Neural crest cell (in vitro differentiated cells): ENCODE measurements around the gene LCE2D. TPM values are rescaled to one million over a fixed set of nuclear protein-coding genes. Genes with fewer than 3 reads are reported as not detected.

Experiments
- DNase-seq: peaks from one replicate; pipeline ENCODE4 v3.0.0; 2021; ENCODE audit warnings: low read depth, mixed read lengths, low spot score
- H3K27ac Mint-ChIP-seq: one replicate; pipeline ENCODE4 v1.8.0; 2021; ENCODE audit warnings: mild to moderate bottlenecking, mixed read lengths; ENCODE audit not compliant: unreplicated experiment
- H3K27me3 Mint-ChIP-seq: 2 replicates; pipeline ENCODE4 v1.8.0; 2021; ENCODE audit warnings: low read depth, mild to moderate bottlenecking, mixed read lengths
- H3K36me3 Mint-ChIP-seq: 2 replicates; pipeline ENCODE4 v1.8.0; 2021; ENCODE audit warnings: low read depth, mild to moderate bottlenecking, mixed read lengths
- H3K4me1 Mint-ChIP-seq: 2 replicates; pipeline ENCODE4 v1.8.0; 2021; ENCODE audit warnings: mixed read lengths
- H3K4me3 Mint-ChIP-seq: one replicate; pipeline ENCODE4 v1.8.0; 2021; ENCODE audit warnings: mild to moderate bottlenecking, mixed read lengths
- H3K9me3 Mint-ChIP-seq: 2 replicates; pipeline ENCODE4 v1.8.0; 2021; ENCODE audit warnings: mixed read lengths
- total RNA-seq: library from RNA; stranded (reverse); gene quantifications from 2 replicates; pipeline ENCODE4 v1.2.1, GENCODE V29; 2021
- TF ChIP-seq, protein P1 (sequence below): fragments of 200-600 bp; sonication (generic); conservative IDR thresholded peaks from 2 replicates; pipeline ENCODE4 v1.5.0; 2021; ENCODE audit warnings: antibody characterized with exemption, mild to moderate bottlenecking

LCE2D gene
- total RNA-seq, 1 donor from 2014 or later = not detected

DNA sequence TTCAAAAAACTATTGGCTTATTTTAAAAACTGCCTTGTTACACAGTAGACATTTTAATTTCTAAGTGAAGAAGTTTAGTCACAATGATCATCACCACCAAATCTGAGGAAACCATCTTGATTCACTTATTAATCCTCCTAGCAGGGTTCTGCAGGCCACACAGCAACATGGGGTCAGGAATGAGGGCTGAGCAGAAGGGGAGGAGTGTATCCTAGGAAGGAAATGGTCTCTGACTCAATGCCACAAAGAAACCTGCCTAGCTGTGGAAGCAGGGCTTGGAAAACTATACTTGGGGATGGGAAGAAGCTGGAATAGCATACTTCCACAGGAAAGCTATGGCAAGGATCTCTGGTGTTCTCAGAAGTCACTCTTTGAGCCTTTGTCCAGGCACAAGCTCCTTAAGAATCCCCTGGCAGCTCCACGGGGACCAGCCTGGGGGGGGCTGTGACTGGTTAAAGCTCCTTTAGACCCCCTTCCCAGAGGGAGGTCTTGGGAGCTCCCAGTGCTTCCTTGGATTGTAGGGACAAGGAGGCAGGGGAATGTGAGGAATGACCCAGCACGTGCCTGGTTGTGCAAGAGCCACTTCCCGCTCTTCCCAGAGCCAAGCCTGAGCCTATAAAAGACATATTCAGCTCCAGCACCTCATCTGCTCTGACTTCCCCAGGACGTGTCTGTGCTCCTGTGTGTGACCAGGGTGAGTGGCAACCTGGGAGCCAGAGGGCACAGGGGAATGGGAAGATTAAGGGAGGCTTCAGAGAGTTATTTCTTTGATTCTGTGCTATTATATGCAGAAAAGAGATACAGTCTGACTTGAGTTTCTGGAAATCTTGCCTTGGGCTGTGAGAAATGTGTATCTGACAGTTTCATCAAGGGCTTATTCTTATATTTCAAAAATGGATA lies 34.8 kb downstream of the LCE2D start, which contains the start of gene LCE2A:
LCE2A (plus strand) TSS at position 645 of the 900 bp plus-strand sequence. CDS start 557 bp downstream, outside the sequence.
- TF ChIP-seq, protein P1, sequence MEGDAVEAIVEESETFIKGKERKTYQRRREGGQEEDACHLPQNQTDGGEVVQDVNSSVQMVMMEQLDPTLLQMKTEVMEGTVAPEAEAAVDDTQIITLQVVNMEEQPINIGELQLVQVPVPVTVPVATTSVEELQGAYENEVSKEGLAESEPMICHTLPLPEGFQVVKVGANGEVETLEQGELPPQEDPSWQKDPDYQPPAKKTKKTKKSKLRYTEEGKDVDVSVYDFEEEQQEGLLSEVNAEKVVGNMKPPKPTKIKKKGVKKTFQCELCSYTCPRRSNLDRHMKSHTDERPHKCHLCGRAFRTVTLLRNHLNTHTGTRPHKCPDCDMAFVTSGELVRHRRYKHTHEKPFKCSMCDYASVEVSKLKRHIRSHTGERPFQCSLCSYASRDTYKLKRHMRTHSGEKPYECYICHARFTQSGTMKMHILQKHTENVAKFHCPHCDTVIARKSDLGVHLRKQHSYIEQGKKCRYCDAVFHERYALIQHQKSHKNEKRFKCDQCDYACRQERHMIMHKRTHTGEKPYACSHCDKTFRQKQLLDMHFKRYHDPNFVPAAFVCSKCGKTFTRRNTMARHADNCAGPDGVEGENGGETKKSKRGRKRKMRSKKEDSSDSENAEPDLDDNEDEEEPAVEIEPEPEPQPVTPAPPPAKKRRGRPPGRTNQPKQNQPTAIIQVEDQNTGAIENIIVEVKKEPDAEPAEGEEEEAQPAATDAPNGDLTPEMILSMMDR = no peak
- Mint-ChIP-seq H3K4me3 (no peak within 1 kb of the TSS), H3K36me3 (peaks cover 10% of the 10 kb centered on the region), H3K27me3 (no peaks in the 10 kb centered on the region), H3K9me3 (peaks cover 25% of the 10 kb centered on the region), H3K27ac (no peak within 1 kb of the TSS), H3K4me1 (no peaks in the 10 kb centered on the region)
- DNase-seq = no peak

DNA sequence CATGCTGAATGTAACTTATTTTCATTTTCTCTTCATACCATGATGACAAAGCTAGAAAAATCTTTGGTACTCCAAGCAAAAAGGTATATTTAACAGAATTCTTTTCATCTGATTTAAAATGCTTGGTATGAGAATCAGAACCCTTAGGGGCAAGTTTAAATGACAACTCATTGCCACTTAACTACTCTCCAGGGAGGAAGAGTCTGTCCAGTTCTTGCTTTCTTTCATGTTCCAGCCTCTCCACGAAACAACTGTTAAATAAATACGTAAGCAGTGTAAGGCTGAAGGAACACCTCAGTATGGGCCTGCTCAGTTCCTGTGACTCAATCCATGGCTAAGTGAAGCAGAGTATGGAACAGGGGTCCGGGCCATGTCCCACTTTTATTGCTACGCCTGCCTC lies 36.6 kb downstream of the LCE2D start:
- H3K9me3 Mint-ChIP-seq = peaks cover 22% of the 10 kb centered on the region

DNA sequence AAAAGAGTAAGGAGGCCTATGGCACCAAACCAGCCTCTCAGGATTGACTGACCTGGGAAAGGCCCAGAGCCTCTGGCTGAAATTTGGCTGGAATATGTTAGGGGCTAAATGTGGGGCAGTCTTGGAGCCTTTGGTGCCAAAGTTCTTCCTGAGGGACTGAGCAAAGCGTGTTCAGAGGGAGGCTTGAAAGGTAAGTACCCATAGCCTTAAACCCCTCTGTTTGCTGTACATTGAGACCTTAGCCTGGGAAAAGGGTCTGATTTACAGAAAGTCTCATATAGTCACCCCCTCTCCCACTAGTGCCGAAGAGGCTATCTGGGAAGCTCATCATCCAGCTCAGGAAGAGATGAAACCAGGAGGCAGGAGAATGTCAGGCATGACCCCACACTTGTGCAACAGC lies 44.7 kb downstream of the LCE2D start, which contains the start of gene LCE4A:
LCE4A (plus strand) TSS at position 301 of the 400 bp plus-strand sequence. CDS start 916 bp downstream, outside the sequence.
- no peaks in the 10 kb centered on the region for H3K4me1 Mint-ChIP-seq
- TF ChIP-seq, protein P1 = no peak
- DNase-seq = no peak
- H3K36me3 Mint-ChIP-seq = peaks cover 3% of the 10 kb centered on the region
- H3K9me3 Mint-ChIP-seq = peaks cover 25% of the 10 kb centered on the region
- H3K4me3 Mint-ChIP-seq = no peak within 1 kb of the TSS
- no peak within 1 kb of the TSS for H3K27ac Mint-ChIP-seq
- no peaks in the 10 kb centered on the region for H3K27me3 Mint-ChIP-seq

More for the DNA sequence above, 36.6 kb downstream of the LCE2D start:
- H3K4me1 Mint-ChIP-seq = no peaks in the 10 kb centered on the region
- H3K4me3 Mint-ChIP-seq = no peak overlapping the region
- TF ChIP-seq, protein P1 = no peak
- peaks cover 5% of the 10 kb centered on the region for H3K36me3 Mint-ChIP-seq
- no peak overlapping the region for H3K27ac Mint-ChIP-seq
- no peak for DNase-seq
- H3K27me3 Mint-ChIP-seq = no peaks in the 10 kb centered on the region

Other genes starting within 250 kb of the LCE2D start
- not detected in 2 replicates for gene CRNN, start 249.1 kb upstream of the LCE2D start, total RNA-seq
- not detected in 2 replicates for gene LCE5A, start 152.6 kb upstream of the LCE2D start, total RNA-seq
- gene CRCT1, start 148.9 kb upstream of the LCE2D start, total RNA-seq = not detected in 2 replicates
- gene LCE3E, start 96.6 kb upstream of the LCE2D start, total RNA-seq = not detected in 2 replicates
- gene LCE3D, start 82.9 kb upstream of the LCE2D start, total RNA-seq = not detected in 2 replicates
- gene LCE3C, start 63.1 kb upstream of the LCE2D start, total RNA-seq = not detected in 2 replicates
- gene LCE3B, start 49.6 kb upstream of the LCE2D start, total RNA-seq = not detected in 2 replicates
- not detected in 2 replicates for gene LCE3A, start 40.3 kb upstream of the LCE2D start, total RNA-seq
- not detected in 2 replicates for gene LCE2C, start 11.9 kb downstream of the LCE2D start, total RNA-seq
- not detected in 2 replicates for gene LCE2B, start 22.7 kb downstream of the LCE2D start, total RNA-seq
- not detected in 2 replicates for gene LCE2A, start 35.0 kb downstream of the LCE2D start, total RNA-seq
- gene LCE4A, start 44.8 kb downstream of the LCE2D start, total RNA-seq = not detected in 2 replicates
- not detected in 2 replicates for gene KPRP, start 94.6 kb downstream of the LCE2D start, total RNA-seq
- gene LCE1F, start 111.8 kb downstream of the LCE2D start, total RNA-seq = not detected in 2 replicates
- gene LCE1E, start 122.9 kb downstream of the LCE2D start, total RNA-seq = not detected in 2 replicates
- gene LCE1D, start 133.3 kb downstream of the LCE2D start, total RNA-seq = not detected in 2 replicates
- gene LCE1C, start 143.3 kb downstream of the LCE2D start, total RNA-seq = not detected in 2 replicates
- gene LCE1B, start 148.6 kb downstream of the LCE2D start, total RNA-seq = not detected in 2 replicates
- gene LCE1A, start 164.1 kb downstream of the LCE2D start, total RNA-seq = not detected in 2 replicates
- not detected in 2 replicates for gene LCE6A, start 179.5 kb downstream of the LCE2D start, total RNA-seq
- gene LCE7A, start 196.6 kb downstream of the LCE2D start, total RNA-seq = not detected in 2 replicates
- gene SMCP, start 214.9 kb downstream of the LCE2D start, total RNA-seq = not detected in 2 replicates
- not detected in 2 replicates for gene IVL, start 245.2 kb downstream of the LCE2D start, total RNA-seq